M059J (cell line): ENCODE measurements around the gene TSHZ3. TPM values are rescaled to one million over a fixed set of nuclear protein-coding genes. Genes with fewer than 3 reads are reported as not detected.

Experiments
- DNase-seq: peaks from one replicate; pipeline ENCODE4 v3.0.0-alpha.2; 2012; ENCODE audit warnings: low read depth
- total RNA-seq: library from RNA; depleted of rRNA; stranded (reverse); fragments of >200 nt; shearing (Covaris generic); gene quantifications from 2 replicates; pipeline ENCODE4 v1.2.3, GENCODE V29; 2014

The TSHZ3 gene
- total RNA-seq, 1 experiment from 2014 or later: 0.22 TPM

DNA sequence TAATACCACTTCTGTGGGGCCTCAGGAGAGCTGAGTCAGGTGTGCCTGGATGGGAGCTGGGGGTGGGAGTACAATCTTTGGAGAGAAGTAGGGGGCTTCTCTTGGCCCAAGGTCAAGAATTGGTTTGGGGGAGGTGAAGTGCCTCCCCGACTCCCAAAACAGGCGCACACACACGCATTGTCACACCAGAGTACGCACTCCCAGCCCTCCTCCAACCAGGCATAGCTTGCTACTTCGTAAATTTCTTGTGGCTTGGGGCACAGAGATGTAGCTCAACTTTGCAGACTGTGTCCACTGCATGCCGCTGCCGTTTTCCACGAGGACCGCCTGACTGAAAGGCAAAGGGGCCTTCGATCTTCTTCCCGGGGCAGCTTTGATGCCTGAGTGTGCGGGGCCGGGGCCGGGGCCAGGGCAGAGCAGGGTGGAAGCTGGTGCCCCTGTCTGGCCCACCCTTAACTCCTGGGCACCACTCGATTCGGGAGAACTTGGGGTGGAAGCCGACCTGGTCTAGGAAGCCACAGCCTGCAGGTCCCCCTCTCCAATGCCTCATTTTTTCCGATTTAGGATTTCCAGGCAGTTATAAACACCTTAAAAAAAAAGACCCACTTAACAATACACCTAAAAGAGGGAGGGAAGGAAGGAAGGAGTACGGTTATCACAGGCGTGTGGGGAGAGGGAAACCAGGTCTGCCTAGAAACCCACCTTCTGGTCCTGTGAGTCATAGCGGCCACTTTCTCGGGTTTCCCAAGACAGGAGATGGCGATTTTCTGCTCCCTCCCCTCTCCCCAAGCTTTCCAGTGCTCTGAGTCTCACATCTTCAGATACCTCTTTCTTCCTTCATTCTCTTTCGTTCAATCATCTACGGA lies 5.8 kb upstream of the TSHZ3 start:
- no peak for DNase-seq

DNA sequence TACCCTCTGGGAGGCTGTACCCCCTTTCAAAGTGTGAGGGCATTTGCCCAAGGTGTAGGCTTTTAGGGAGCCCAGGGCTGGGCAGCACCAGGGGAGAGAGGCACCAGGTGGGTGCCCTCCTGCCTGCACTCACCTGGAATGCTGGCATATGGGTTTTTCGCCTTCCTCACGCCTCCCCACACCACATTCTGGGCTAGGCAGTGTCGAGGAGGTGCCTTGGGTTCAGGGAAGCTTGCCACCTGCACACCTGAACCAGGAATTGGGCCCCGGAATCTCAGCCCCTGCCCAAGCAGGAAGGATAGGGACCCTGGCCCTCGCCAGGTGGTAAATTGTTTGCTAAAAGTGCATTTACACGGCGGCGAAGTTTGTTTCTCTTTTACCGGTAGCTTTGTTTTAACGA lies 5.1 kb upstream of the TSHZ3 start:
- no peak for DNase-seq

- no peak for DNase-seq
Measured at GRCh38 chr19:31353833-31354232, 4.6 kb upstream of the TSHZ3 start.

GRCh38 chr19:31352782-31353651 lies 3.8 kb upstream of the TSHZ3 start:
- no peak for DNase-seq

DNA sequence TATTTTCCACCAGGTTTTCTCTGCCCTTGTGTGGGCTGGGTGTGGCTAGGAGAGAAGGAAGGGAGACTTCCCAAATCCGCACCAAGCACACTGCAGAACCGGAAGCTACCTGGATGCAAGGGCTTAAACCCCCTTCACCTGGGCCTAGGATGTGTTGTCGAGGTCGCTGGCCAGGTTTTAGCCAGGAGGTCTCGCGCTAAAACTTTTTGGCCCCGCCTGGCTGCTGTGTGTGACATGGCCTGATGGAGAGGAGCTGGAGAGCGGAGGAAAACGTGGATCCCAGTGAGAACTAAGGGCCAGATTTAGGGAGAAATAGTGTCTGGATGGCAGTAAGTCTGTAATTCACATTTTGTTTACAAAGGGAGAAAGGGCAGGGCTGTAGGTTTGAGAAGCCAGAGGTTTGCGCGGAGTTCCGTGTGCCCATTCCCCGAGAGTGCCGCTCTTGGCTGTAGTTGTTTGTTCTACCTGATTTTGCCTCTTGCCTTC lies 3.1 kb upstream of the TSHZ3 start:
- no peak for DNase-seq

DNA sequence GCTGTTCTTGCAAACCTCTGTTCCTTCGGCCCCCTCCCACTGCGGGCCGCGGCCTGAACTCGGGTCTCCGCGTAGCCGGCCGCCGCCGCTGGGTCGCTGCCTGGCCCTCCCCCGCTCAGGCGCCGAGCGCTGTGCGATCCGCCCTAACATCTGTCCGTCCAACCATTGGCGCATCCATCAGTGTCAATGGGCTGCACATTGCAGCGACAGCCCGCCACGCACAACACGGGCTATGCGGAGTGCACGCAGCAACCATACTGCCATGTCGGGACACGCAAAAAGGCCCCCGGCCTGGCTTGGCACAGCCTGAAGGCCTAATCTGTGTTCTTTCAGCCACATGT lies 2.6 kb upstream of the TSHZ3 start:
- DNase-seq: no peak

DNA sequence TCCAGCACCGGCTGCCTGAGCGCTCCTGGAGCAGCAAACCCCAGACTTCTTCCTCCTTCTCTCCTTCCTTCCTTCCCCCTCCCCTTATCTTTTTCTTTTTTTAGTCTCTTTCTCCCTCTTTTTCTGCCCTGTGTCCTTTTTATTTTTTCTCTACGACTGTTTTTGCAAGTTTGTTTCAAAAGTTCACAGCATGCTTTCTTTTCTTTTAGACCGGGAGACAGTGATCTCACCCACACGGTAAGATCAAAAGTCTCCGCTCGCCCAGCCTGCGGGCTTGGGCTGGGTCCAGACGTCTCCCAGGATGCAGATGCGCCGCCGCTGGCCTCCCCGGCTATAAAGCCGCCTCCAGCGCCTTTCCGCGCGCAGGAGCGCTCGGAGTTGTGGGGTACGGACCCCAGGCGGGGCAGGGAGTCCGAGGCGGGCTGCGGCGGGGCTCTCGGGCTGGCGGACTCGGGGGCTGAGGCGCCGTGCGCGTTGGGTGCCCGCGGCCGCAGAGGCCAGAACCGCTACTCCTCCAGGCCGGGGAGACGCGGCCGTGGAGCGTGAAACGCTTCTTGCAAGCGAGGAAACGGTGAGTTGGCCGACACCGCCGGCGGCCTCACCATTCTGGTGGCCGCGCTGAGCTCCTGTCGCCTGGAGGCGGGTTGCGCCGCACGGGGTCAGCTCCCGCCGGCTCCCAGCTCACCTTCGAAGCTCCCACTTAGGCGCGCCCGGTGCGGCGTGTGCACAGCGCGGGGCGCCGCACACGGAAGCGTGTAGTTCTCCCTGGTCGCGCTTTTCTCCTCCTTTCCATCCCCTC lies 2.0 kb upstream of the TSHZ3 start:
- DNase-seq: peak; percentile 29

DNA sequence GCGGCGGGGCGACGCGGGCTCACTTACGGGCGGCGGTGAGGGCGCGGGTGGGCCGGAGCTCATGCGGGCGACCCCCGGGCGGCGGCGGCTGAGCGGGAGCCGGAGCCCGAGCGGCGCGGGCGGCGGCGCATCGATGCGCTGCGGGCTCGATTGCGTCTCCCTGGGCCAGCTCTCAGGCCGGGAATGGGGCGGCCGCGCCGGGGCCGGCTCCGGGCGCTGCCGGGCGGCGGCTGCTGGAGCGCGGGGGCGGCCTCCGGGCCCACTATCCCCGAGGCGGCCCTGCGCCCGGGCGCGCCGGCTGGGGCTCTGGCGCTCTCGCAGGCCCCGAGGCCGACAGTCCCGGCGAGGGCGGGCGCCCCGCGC lies 1.4 kb upstream of the TSHZ3 start:
- peak; percentile 22 for DNase-seq

DNA sequence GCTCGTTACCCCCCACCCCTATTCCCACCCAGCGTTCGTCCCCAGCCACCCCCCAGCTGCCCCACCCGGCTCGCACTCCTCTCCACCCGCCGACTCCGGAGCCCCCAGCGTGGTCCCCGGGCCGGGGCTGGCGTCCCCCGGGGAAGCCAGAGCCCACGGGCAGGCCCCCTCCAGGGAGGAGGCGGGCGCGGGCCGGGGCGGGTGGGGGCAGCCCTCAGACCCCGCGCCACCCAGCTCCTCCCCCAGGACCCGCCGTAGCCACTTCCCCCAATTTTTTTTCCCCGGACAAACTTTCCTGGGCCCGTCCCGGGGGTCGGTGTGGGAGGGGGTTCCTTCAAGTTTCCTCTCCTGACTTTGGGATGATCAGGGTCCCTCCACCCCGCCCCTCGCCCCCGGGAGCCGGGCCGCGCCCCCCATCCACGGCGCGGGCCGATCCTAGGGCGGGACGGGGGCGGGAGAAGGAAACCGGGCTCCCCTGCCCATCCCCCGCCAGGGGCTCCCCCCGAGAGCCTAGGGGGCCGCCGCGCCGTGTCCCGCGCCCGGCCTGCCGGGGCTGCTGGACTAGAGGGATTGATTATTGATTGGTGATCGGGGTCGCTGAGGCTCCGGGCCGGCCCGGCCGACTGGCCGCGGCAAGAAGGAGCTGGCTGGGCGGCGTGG lies 927 bp upstream of the TSHZ3 start:
- no peak for DNase-seq

DNA sequence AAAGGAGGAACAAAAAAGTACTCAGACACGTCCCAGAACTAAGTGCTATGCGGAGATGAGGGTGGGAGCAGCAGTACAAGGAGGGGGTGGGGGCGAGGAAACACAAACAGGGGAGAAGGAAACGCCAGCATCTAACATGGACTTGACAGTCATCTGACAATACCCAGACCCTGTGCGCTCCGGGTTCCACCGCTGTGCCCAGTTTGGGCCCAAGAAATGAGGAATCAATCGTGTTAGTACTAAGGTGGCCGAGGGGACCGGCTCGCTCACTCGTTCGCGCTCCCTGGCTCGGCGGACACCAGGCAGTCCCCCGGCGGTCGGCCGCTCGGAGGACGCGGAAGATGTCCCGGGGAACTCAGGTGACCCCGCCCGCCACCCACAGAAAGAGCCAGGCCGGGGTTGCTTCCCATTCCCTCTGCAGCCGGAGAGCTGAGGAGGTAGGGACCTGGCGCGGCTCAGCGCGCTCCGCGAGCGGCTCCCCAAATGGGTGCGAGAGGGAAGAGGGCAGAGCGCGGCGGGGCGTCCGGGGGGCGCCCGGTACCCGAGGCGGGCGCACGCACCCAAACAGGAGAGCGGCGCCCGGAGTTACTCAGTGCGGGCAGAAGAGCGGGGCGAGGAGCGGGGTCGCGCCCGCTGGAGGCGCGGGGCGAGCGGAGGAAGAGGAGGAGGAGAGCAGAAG lies 616 bp downstream of the TSHZ3 start:
- DNase-seq: no peak

DNA sequence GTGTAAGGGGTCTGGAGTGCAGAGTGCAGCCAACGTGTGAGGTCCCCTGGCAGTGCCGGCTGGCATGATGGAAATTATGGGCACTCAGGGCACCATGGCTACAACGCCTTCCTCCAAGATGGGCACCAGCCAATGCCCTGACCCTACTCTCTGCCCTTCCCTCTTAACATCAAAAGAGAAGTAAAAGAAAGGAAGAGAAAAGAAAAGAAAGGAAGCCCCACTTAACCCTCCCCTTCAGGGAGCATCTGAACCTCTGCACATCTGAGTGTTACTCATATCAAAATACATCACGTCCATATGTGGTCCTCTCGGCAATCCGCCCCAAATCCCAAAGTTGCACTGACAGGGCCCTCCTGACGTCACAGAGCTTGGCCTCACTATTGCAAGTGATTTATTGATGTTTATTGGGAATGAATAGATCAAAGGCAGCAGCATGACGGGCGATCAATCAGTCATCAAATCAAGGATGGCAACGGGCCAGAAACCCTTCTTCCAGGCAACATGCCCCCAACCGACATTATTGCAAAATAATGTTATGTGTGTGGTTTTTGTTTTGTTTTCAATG lies 1.3 kb downstream of the TSHZ3 start:
- no peak for DNase-seq

DNA sequence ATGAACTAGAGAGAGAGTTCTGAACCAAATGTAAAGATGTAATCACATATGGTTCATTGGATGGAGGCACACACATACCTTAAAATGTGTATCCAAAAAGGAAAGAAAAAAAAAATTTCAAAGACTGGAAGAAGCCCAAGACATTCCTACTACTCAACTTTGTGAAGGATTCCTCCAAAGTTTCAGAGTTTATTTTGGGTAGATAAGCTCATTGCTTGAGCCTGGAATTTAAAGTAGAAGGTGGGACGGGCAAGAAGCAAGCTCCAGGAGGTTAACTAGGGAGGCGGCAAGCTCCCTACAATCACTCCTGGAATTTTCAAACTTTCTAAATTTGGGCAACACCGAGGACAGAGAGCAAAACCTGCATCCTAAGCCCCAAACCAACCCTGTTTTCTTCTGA lies 1.9 kb downstream of the TSHZ3 start:
- no peak for DNase-seq

GRCh38 chr19:31346184-31347059 lies 2.8 kb downstream of the TSHZ3 start:
- no peak for DNase-seq

GRCh38 chr19:31344403-31344802 lies 4.8 kb downstream of the TSHZ3 start:
- no peak for DNase-seq

DNA sequence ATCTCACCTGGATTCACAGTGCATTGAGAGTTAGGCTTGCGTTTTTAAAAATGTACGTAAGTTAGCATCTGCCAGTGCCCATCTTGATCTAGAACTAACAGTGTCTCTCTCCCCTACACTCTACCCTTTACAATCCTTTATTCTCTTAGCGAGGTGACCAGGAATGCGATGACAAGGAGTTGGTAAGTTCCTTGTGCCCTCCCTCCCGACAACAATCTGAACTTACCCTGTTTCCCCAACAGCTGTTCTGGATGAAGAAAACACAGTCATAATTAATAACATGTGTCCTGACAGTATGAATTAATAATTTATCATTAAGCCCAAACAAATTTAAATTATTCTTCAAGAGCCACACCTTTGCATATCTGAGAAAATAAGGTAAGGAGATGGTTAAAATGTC lies 6.3 kb downstream of the TSHZ3 start:
- DNase-seq: no peak

GRCh38 chr19:31340042-31341025 lies 8.9 kb downstream of the TSHZ3 start:
- DNase-seq: no peak

- no peak for DNase-seq
Measured at GRCh38 chr19:31339411-31339810, 9.8 kb downstream of the TSHZ3 start.

DNA sequence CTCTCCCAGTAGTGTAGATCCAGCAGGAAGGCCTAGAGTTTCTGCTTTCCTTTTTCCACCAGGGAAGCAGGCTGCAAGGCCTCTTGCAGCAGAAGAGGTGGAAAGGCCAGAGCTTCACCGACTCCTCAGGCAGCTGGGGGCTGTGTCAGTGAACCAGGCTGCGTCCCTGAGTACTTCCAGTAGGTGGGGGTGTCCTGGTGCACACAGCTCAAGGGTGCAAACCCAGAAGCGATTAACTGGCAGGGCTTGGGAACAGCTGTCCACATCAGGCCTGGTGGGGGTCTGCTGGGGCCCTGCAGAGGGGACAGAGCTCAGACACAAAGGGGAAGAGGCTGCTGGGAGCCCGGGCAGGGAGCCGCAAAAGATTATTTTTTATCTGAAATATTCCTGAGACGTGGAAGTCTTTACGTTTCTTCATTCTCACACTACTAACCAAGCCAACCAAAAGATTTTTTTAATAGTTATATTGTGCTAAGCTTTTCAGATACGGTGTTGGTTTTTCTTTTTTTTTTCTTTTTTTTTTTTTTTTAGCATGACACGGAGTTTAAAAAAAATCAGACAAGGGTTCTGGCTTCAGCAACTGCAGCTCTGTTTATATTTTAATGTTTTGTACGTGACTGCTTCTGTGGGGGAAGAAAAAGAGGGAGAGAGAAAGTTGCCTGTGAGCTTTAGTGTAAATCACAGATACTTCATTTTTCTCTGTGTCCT lies 11.0 kb downstream of the TSHZ3 start:
- peak; percentile 12 for DNase-seq
